ENCODE data around the gene SGCD. TPM values are rescaled to one million over a fixed set of nuclear protein-coding genes. Genes with fewer than 3 reads are reported as not detected.

Gene SGCD
- total and polyA plus RNA-seq, 2 of the 4 experiments (the other 2 are of a cell fraction): 5.8 to 10.6 TPM

DNA sequence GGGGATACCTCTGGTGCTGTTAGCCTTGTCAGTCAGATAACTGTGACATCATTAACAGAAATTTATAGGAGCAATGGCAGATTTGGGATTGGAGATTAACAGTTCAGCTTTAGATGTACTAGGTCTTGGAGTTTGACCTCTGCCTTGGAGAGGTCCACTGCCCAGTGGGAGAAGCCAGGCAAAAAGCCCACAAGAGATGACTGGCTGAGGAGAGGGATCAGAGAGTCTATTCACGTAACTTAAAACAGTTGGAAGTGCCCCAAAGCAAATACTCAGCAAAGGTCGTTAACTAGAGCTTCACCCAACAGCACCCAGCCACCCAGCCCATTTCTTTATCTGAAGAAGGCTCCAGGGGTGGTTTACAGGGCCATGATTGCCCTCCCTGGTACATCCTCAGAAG lies 290.5 kb downstream of the SGCD start:
- ATAC-seq (ENCODE audit: low read depth) (no peak), DNase-seq (no peak)
- Histone ChIP-seq H3K27ac (ENCODE audit: insufficient read depth, low read length) (no peak overlapping the region), H3K56ac (ENCODE audit: extremely low read depth, insufficient read depth, low read length) (no peak overlapping the region), H2BK120ac (ENCODE audit: low read depth, low read length) (no peak overlapping the region), H3K9ac (ENCODE audit: low read depth, low read length) (no peak overlapping the region), H2AFZ (replicated peaks; ENCODE audit: low read length, poor library complexity) (no peak overlapping the region), H2AK5ac (ENCODE audit: low read depth, low read length) (no peak overlapping the region), H2BK5ac (ENCODE audit: low read depth, low read length, poor library complexity, severe bottlenecking) (no peak overlapping the region), H3K27me3 (ENCODE audit: control insufficient read depth, insufficient read depth, low read length) (no peaks in the 10 kb centered on the region), H3K4me2 (ENCODE audit: low read depth, low read length) (no peak overlapping the region), H3K4ac (ENCODE audit: low read depth, low read length) (no peak overlapping the region), H3K4me3 (ENCODE audit: insufficient read depth, low read depth, low read length) (no peak overlapping the region), H3K18ac (ENCODE audit: low read depth, low read length) (no peak overlapping the region), H2BK20ac (ENCODE audit: low read depth, low read length) (no peak overlapping the region), H3K9me1 (ENCODE audit: insufficient read depth, low read length) (no peaks in the 10 kb centered on the region; the same call in 1 of the 2 replicates), H4K5ac (ENCODE audit: low read depth, low read length) (no peak overlapping the region), H3K14ac (replicated peaks; ENCODE audit: low read depth, low read length) (no peak overlapping the region), H4K20me1 (ENCODE audit: insufficient read depth, low read length) (no peaks in the 10 kb centered on the region), H4K8ac (ENCODE audit: low read depth in 2 of 2, low read length in 2 of 2) (no peak overlapping the region), H3K36me3 (ENCODE audit: control insufficient read depth, insufficient read depth, low read length) (no peaks in the 10 kb centered on the region), H3K4me1 (ENCODE audit: control insufficient read depth, insufficient read depth, low read length) (no peaks in the 10 kb centered on the region), H2AK9ac (replicated peaks; ENCODE audit: low read depth, low read length, poor library complexity) (no peak overlapping the region), H2BK15ac (ENCODE audit: low read depth, low read length) (no peak overlapping the region), H3K9me3 (ENCODE audit: control insufficient read depth, insufficient read depth, low read length) (no peaks in the 10 kb centered on the region), H4K91ac (ENCODE audit: insufficient read depth, low read depth, low read length) (no peak overlapping the region), H3K79me1 (ENCODE audit: low read depth in 1 of 2, low read length in 2 of 2) (no peaks in the 10 kb centered on the region), H3K23ac (ENCODE audit: low read depth, low read length) (no peak overlapping the region)
- BruUV-seq (replicated peaks): no TSS peak
- 80% methylated on average over 1 of the region's 2 CpGs; no CpG with 5 or more reads in 1 of the 2 experiments for WGBS, 2 experiments (ENCODE audit: extremely low coverage in 2 of 2, insufficient read length in 1 of 2)
- ChIA-PET POLR2A (ENCODE audit: unreplicated experiment) (no interaction called here), CTCF (interaction anchor here (0.5 kb wide), 1 partner anchor 984 kb away, joined by 3 read pairs; no protein-coding TSS in a partner anchor)
- dilution Hi-C loops (cut with HindIII; ENCODE audit: low sequenced_read_pairs, unreplicated experiment): no loop called here
- TF ChIP-seq RAD21 (IDR thresholded peaks at IDR 0.05; ENCODE audit: low read length): no peak
- intact Hi-C loops (cut with micrococcal nuclease): no loop called here
- in situ Hi-C loops (cut with MboI; ENCODE audit: low sequenced_read_pairs): no loop called here

All from IMR-90 (cell line).